Hepatocyte (in vitro differentiated cells): ENCODE measurements around the gene LRP1B. TPM values are rescaled to one million over a fixed set of nuclear protein-coding genes. Genes with fewer than 3 reads are reported as not detected.

Experiments used
- DNase-seq: peaks from one replicate; pipeline ENCODE4 v3.0.0-alpha.2; 2016; ENCODE audit warnings: low spot score
- H2AFZ ChIP-seq: fragments of 200-600 bp; sonication (generic); 2 replicates; pipeline ENCODE4 v1.6.0; 2016; ENCODE audit warnings: antibody characterized with exemption, mild to moderate bottlenecking
- H3K27ac ChIP-seq: fragments of 200-600 bp; sonication (generic); 2 replicates; pipeline ENCODE4 v1.5.1; 2016; ENCODE audit warnings: mild to moderate bottlenecking
- H3K27me3 ChIP-seq: fragments of 200-600 bp; sonication (generic); 2 replicates; pipeline ENCODE4 v1.6.1; 2016
- H3K36me3 ChIP-seq: fragments of 200-600 bp; sonication (generic); replicated peaks from 2 replicates; pipeline ENCODE4 v1.5.1; 2016; ENCODE audit warnings: low read depth; ENCODE audit not compliant: insufficient read depth
- H3K4me1 ChIP-seq: fragments of 200-600 bp; sonication (generic); 2 replicates; pipeline ENCODE4 v1.5.1; 2016; ENCODE audit warnings: mild to moderate bottlenecking, moderate library complexity; ENCODE audit not compliant: insufficient read depth
- H3K4me2 ChIP-seq: fragments of 200-600 bp; sonication (generic); 2 replicates; pipeline ENCODE4 v1.6.0; 2016
- H3K4me3 ChIP-seq: fragments of 200-600 bp; sonication (generic); 2 replicates; pipeline ENCODE4 v1.5.1; 2016; ENCODE audit warnings: mild to moderate bottlenecking
- H3K79me2 ChIP-seq: fragments of 200-600 bp; sonication (generic); 2 replicates; pipeline ENCODE4 v1.6.0; 2017; ENCODE audit warnings: mild to moderate bottlenecking
- H3K9me2 ChIP-seq: fragments of 200-600 bp; sonication (generic); replicated peaks from 2 replicates; pipeline ENCODE4 v1.6.0; 2017; ENCODE audit warnings: mild to moderate bottlenecking; ENCODE audit not compliant: insufficient read depth
- H3K9me3 ChIP-seq: fragments of 200-600 bp; sonication (generic); 2 replicates; pipeline ENCODE4 v1.5.1; 2016; ENCODE audit warnings: low read depth, mild to moderate bottlenecking
- H4K20me1 ChIP-seq: fragments of 200-600 bp; sonication (generic); 2 replicates; pipeline ENCODE4 v1.6.0; 2016; ENCODE audit warnings: mild to moderate bottlenecking; ENCODE audit not compliant: insufficient read depth, poor library complexity, severe bottlenecking
- EZH2 ChIP-seq: fragments of 200-600 bp; sonication (generic); IDR thresholded peaks from 2 replicates; pipeline ENCODE4 v1.6.1; 2016; ENCODE audit warnings: antibody characterized with exemption, mild to moderate bottlenecking, borderline replicate concordance
- EZH2phosphoT487 ChIP-seq: fragments of 200-600 bp; sonication (generic); IDR thresholded peaks from one replicate; pipeline ENCODE4 v1.6.1; 2018; ENCODE audit warnings: antibody characterized with exemption, mild to moderate bottlenecking, low read depth, moderate library complexity; ENCODE audit not compliant: unreplicated experiment, severe bottlenecking
- WGBS: methylation state at CpG from one replicate; pipeline ENCODE4 v1.1.6; 2016; ENCODE audit warnings: low lambda C conversion rate; ENCODE audit errors: missing lambda C conversion rate; 5-methylcytosine and 5-hydroxymethylcytosine counted together
- polyA plus RNA-seq: library from polyadenylated mRNA; unstranded; fragments of >200 nt; fragmentation: Nextera tagmentation; extraction: Ambion mirVana; gene quantifications from 2 replicates; pipeline ENCODE4 v1.2.1, GENCODE V29; 2016
- total RNA-seq: library from RNA; depleted of rRNA; stranded (reverse); fragments of >200 nt; gene quantifications from 2 replicates; pipeline ENCODE4 v1.2.3, GENCODE V29; 2014
- TF ChIP-seq, protein P1 (sequence below): fragments of 200-600 bp; sonication (generic); IDR thresholded peaks from 2 replicates; pipeline ENCODE4 v1.5.1; 2016; ENCODE audit warnings: antibody characterized with exemption, mild to moderate bottlenecking; ENCODE audit not compliant: poor library complexity

Gene LRP1B
- total and polyA plus RNA-seq, 2 experiments from 2014 or later: 0.65 to 2.0 TPM

- Histone ChIP-seq H3K4me1 (no peaks in the 10 kb centered on the region), H3K27ac (no peak overlapping the region), H3K27me3 (no peaks in the 10 kb centered on the region), H3K4me2 (no peak overlapping the region), H3K9me3 (no peaks in the 10 kb centered on the region), H2AFZ (no peak overlapping the region), H3K9me2 (no peaks in the 10 kb centered on the region), H3K4me3 (no peak overlapping the region), H3K36me3 (no peaks in the 10 kb centered on the region), H4K20me1 (no peaks in the 10 kb centered on the region), H3K79me2 (no peaks in the 10 kb centered on the region)
- TF ChIP-seq, protein P1, sequence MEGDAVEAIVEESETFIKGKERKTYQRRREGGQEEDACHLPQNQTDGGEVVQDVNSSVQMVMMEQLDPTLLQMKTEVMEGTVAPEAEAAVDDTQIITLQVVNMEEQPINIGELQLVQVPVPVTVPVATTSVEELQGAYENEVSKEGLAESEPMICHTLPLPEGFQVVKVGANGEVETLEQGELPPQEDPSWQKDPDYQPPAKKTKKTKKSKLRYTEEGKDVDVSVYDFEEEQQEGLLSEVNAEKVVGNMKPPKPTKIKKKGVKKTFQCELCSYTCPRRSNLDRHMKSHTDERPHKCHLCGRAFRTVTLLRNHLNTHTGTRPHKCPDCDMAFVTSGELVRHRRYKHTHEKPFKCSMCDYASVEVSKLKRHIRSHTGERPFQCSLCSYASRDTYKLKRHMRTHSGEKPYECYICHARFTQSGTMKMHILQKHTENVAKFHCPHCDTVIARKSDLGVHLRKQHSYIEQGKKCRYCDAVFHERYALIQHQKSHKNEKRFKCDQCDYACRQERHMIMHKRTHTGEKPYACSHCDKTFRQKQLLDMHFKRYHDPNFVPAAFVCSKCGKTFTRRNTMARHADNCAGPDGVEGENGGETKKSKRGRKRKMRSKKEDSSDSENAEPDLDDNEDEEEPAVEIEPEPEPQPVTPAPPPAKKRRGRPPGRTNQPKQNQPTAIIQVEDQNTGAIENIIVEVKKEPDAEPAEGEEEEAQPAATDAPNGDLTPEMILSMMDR: no peak
- TF ChIP-seq EZH2: no peak
- no peak for TF ChIP-seq EZH2phosphoT487
- 85% methylated on average over 4 of the region's 4 CpGs for WGBS
- DNase-seq: no peak
Measured at GRCh38 chr2:140947236-140947635, 1183.6 kb downstream of the LRP1B start.

DNA sequence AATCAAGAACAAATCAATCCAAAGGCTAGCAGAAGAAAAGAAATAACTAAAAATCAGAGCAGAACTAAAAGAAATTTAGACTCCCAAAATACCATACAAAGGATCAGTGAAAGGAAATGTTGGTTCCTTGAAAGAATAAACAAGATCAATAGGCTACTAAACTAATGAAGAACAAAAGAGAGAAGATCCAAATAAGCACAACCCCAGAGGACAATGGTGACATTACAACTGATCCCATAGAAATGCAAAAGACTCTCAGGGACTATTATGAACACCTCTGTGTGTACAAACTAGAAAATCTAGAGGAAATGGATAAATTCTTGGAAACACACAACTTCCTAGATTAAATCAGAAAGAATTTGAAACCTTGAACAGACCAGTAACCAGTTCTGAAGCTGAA, 1186.9 kb downstream of the LRP1B start:
- no peaks in the 10 kb centered on the region for H3K27me3 ChIP-seq
- TF ChIP-seq EZH2phosphoT487: no peak
- no peak for TF ChIP-seq EZH2
- TF ChIP-seq, protein P1: no peak
- no peaks in the 10 kb centered on the region for H3K79me2 ChIP-seq
- no peaks in the 10 kb centered on the region for H3K4me1 ChIP-seq
- no peak overlapping the region for H3K4me2 ChIP-seq
- no peak overlapping the region for H3K27ac ChIP-seq
- no peaks in the 10 kb centered on the region for H3K9me3 ChIP-seq
- no peak for DNase-seq
- no peaks in the 10 kb centered on the region for H3K9me2 ChIP-seq
- H3K36me3 ChIP-seq: no peaks in the 10 kb centered on the region
- H2AFZ ChIP-seq: no peak overlapping the region
- no peaks in the 10 kb centered on the region for H4K20me1 ChIP-seq
- H3K4me3 ChIP-seq: no peak overlapping the region

DNA sequence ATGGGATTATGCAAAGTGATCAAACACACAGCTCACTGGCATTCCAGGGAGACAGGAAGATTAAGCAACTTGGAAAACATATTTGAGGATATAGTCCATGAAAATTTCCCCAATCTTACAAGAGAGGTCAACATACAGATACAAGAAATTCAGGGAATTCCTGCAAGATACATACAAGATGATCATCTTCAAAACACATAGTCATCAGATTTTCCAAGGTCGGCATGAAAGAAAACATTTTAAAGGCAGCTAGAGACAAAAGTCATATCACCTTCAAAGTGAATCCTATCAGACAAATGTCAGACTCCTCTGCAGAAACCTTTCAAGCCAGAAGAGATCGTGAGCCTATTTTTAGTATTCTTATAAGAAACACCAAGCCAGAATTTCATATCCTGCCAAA, 1188.5 kb downstream of the LRP1B start:
- H3K9me2 ChIP-seq: no peaks in the 10 kb centered on the region
- H2AFZ ChIP-seq: no peak overlapping the region
- H3K4me3 ChIP-seq: no peak overlapping the region
- no peaks in the 10 kb centered on the region for H3K4me1 ChIP-seq
- 81% methylated on average over 2 of the region's 2 CpGs for WGBS
- H3K4me2 ChIP-seq: no peak overlapping the region
- no peaks in the 10 kb centered on the region for H3K79me2 ChIP-seq
- H3K9me3 ChIP-seq: no peaks in the 10 kb centered on the region
- H3K27ac ChIP-seq: no peak overlapping the region
- TF ChIP-seq, protein P1: no peak
- TF ChIP-seq EZH2 (no peak), EZH2phosphoT487 (no peak)
- no peaks in the 10 kb centered on the region for H3K36me3 ChIP-seq
- no peak for DNase-seq
- no peaks in the 10 kb centered on the region for H3K27me3 ChIP-seq
- no peaks in the 10 kb centered on the region for H4K20me1 ChIP-seq

DNA sequence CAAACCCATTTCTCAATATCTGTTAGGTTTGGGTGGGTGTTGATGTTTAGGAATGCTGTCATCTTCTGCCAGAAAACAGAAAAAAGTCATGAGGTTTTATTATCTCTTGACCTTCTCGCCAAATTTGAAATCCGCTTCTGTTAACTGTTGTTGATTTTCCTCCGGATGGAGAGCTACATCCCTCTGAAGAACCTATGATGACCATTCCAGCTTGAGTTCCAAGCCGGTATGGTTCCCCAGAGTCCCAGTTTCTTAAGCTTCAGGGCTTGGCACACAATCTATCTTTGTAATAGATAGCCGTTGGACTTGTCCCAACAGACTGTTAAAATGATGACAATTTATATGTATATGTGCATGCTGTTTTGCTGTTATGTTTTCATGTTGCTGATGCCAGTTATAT, 1201.0 kb downstream of the LRP1B start:
- Histone ChIP-seq H3K36me3 (no peaks in the 10 kb centered on the region), H3K27me3 (no peaks in the 10 kb centered on the region), H3K9me3 (no peaks in the 10 kb centered on the region), H3K27ac (no peak overlapping the region), H3K4me1 (no peaks in the 10 kb centered on the region), H3K79me2 (no peaks in the 10 kb centered on the region), H3K4me3 (no peak overlapping the region), H2AFZ (no peak overlapping the region), H4K20me1 (no peaks in the 10 kb centered on the region), H3K4me2 (no peak overlapping the region), H3K9me2 (no peaks in the 10 kb centered on the region)
- no peak for TF ChIP-seq EZH2
- TF ChIP-seq EZH2phosphoT487: no peak
- TF ChIP-seq, protein P1: no peak
- WGBS: 85% methylated on average over 5 of the region's 5 CpGs
- no peak for DNase-seq
